ENCODE measurements around the gene DUSP11. TPM values are rescaled to one million over a fixed set of nuclear protein-coding genes. Genes with fewer than 3 reads are reported as not detected.
A peak's percentile ranks its signal among the peaks of the same experiment; 100 is the strongest.
"Not testable (repeated sequence)": the region's sequence is repeated elsewhere in the genome, so short reads cannot be mapped to it uniquely, and the experiment has no call there.

DUSP11 gene
- total RNA-seq, 2 experiments from 2014 or later, result 30.2 to 31.0 TPM

GRCh38 chr2:73811878-73812277 is 32.0 kb upstream of the DUSP11 start:
- Mint-ChIP-seq H3K27ac (no peak overlapping the region), H3K36me3 (no peaks in the 10 kb centered on the region), H3K9me3 (no peaks in the 10 kb centered on the region), H3K27me3 (peaks cover 15% of the 10 kb centered on the region), H3K4me1 (no peaks in the 10 kb centered on the region), H3K4me3 (no peak overlapping the region)
- DNase-seq, result no peak

GRCh38 chr2:73783883-73784282 is 4.0 kb upstream of the DUSP11 start, which contains the start of gene C2orf78:
C2orf78 (plus strand) TSS chr2:73784183; CDS start chr2:73784310, 127 bp downstream.
- not testable (repeated sequence) for H3K4me3 Mint-ChIP-seq, DNase-seq, H3K4me1 Mint-ChIP-seq, H3K36me3 Mint-ChIP-seq, H3K27me3 Mint-ChIP-seq, H3K9me3 Mint-ChIP-seq, H3K27ac Mint-ChIP-seq

GRCh38 chr2:73783402-73783801 is 3.5 kb upstream of the DUSP11 start:
- not testable (repeated sequence) for H3K4me3 Mint-ChIP-seq, H3K9me3 Mint-ChIP-seq, H3K27me3 Mint-ChIP-seq, H3K4me1 Mint-ChIP-seq, H3K36me3 Mint-ChIP-seq, H3K27ac Mint-ChIP-seq, DNase-seq

- peaks cover 13% of the 10 kb centered on the region for H3K36me3 Mint-ChIP-seq
- H3K27ac Mint-ChIP-seq, result no peak overlapping the region
- no peaks in the 10 kb centered on the region for H3K9me3 Mint-ChIP-seq
- H3K4me3 Mint-ChIP-seq, result peak overlapping the region; percentile 99
- H3K27me3 Mint-ChIP-seq, result no peaks in the 10 kb centered on the region
- DNase-seq, result no peak
- H3K4me1 Mint-ChIP-seq, result peaks cover 16% of the 10 kb centered on the region
These were observed 307 bp upstream of the DUSP11 start for GRCh38 chr2:73780237-73780582.

- peak overlapping the region; percentile 94 for H3K27ac Mint-ChIP-seq
- peaks cover 16% of the 10 kb centered on the region for H3K4me1 Mint-ChIP-seq
- H3K27me3 Mint-ChIP-seq, H3K9me3 Mint-ChIP-seq, DNase-seq: not testable (repeated sequence)
- H3K36me3 Mint-ChIP-seq, result peaks cover 19% of the 10 kb centered on the region
- H3K4me3 Mint-ChIP-seq, result peak overlapping the region; percentile 99
These were observed 936 bp downstream of the DUSP11 start for GRCh38 chr2:73778867-73779466.

DNA sequence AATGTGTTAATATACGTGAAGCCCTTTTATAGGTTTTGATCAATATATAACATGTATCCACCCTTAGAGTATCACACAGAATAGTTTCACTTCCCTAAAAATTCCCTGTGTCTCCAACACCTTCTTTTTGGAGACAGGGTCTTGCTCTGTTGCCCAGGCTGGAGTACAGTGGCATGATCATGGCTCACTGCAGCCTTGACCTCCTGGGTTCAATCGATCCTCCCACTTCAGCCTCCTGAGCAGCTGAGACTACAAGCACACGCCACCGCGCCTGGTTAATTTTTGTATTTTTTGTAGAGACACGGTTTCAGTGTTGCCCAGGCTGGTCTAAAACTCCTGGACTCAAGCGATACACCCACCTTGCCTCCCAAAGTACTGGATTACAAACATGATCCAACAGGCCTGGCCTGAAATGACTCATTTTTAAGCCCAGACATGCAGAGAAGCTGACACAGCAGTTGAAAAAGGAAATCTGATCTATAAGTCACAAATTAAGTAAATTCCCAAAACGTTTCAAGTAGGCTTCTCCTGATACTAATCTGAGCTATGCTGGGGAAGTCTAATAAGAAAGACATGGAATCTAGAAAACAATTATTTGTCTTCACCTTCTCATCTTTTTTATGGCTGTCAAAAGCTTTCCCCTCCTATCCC is 2.9 kb downstream of the DUSP11 start:
- H3K27me3 Mint-ChIP-seq, result no peaks in the 10 kb centered on the region
- peaks cover 16% of the 10 kb centered on the region for H3K4me1 Mint-ChIP-seq
- H3K36me3 Mint-ChIP-seq, result peaks cover 24% of the 10 kb centered on the region
- no peak for DNase-seq
- H3K27ac Mint-ChIP-seq, result no peak overlapping the region
- H3K4me3 Mint-ChIP-seq, result no peak overlapping the region
- H3K9me3 Mint-ChIP-seq, result no peaks in the 10 kb centered on the region

GRCh38 chr2:73776381-73776780 is 3.5 kb downstream of the DUSP11 start:
- H3K27ac Mint-ChIP-seq, result no peak overlapping the region

GRCh38 chr2:73772819-73773218 is 7.1 kb downstream of the DUSP11 start:
- DNase-seq, result no peak
- peaks cover 8% of the 10 kb centered on the region for H3K4me1 Mint-ChIP-seq
- no peaks in the 10 kb centered on the region for H3K27me3 Mint-ChIP-seq
- no peaks in the 10 kb centered on the region for H3K9me3 Mint-ChIP-seq
- peaks cover 34% of the 10 kb centered on the region for H3K36me3 Mint-ChIP-seq
- H3K4me3 Mint-ChIP-seq, result no peak overlapping the region
- no peak overlapping the region for H3K27ac Mint-ChIP-seq

More at GRCh38 chr2:73776381-73776780, 3.5 kb downstream of the DUSP11 start:
- no peaks in the 10 kb centered on the region for H3K27me3 Mint-ChIP-seq
- peaks cover 16% of the 10 kb centered on the region for H3K4me1 Mint-ChIP-seq
- H3K4me3 Mint-ChIP-seq, result no peak overlapping the region
- no peaks in the 10 kb centered on the region for H3K9me3 Mint-ChIP-seq
- no peak for DNase-seq
- H3K36me3 Mint-ChIP-seq, result peaks cover 25% of the 10 kb centered on the region

DNA sequence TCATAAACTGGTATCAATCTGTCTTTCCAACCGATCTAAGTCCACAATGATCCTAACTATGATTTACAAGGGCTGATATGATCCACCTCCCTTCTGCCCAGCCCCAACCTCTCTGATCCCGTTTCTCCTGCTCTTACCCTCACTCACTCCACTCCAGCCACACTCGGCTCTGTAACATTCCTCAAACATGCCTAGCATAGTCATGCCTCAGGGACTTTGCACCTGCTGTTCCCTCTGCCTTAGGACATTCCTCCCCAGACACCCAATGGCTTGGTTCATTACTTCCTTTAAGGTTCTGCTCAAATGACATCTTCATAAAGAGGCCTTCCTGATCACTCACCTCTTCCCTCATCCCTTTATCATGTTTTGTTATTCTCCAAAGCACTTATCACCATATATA is 9.2 kb downstream of the DUSP11 start:
- no peaks in the 10 kb centered on the region for H3K27me3 Mint-ChIP-seq
- H3K9me3 Mint-ChIP-seq, result no peaks in the 10 kb centered on the region
- no peak for DNase-seq
- no peak overlapping the region for H3K4me3 Mint-ChIP-seq
- H3K27ac Mint-ChIP-seq, result peak overlapping the region; percentile 2
- H3K4me1 Mint-ChIP-seq, result peaks cover 4% of the 10 kb centered on the region
- peaks cover 29% of the 10 kb centered on the region for H3K36me3 Mint-ChIP-seq

DNA sequence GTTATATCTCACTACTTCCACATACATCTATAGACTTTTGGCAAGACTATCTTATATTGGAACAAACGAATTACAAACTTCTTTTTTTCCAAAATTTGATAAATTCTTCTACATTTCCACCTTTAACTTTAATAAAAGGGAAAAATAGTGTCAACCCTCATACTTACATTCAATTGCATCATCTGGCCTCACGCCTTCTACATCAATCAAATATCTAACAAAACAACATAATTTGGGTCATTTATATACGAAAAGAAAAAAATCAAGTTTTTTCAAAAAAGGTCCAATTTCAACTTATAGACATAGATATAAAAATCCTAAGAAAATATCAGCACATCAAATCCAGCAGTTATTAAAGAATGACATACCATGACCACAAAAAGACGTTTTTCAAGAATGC is 12.9 kb downstream of the DUSP11 start:
- H3K36me3 Mint-ChIP-seq, result peaks cover 22% of the 10 kb centered on the region
- H3K4me1 Mint-ChIP-seq, result peaks cover 4% of the 10 kb centered on the region
- DNase-seq, result no peak
- H3K27me3 Mint-ChIP-seq, result no peaks in the 10 kb centered on the region
- H3K4me3 Mint-ChIP-seq, result no peak overlapping the region
- H3K27ac Mint-ChIP-seq, result no peak overlapping the region
- no peaks in the 10 kb centered on the region for H3K9me3 Mint-ChIP-seq

GRCh38 chr2:73766349-73766748 is 13.6 kb downstream of the DUSP11 start:
- Mint-ChIP-seq H3K27ac (no peak overlapping the region), H3K4me1 (peaks cover 4% of the 10 kb centered on the region), H3K36me3 (peaks cover 20% of the 10 kb centered on the region), H3K4me3 (no peak overlapping the region), H3K27me3 (no peaks in the 10 kb centered on the region), H3K9me3 (no peaks in the 10 kb centered on the region)
- DNase-seq, result no peak

DNA sequence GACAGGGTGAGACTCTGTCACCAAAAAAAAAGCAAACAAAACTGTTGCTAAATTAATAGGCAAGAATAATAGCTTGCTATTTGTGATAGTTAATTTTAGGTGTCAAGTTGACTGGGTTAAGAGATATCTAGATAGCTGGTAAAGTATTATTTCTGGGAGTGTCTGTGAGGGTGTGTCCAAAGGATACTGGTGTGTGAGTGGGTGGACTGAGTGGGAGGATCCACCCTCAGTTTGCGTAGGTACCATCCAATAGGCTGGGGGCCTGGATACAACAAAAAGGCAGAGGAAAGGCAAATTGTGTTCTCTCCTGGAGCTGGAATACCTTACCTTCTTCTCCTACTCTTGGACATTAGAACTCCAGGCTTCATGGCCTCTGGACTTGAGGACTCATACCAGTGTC is 15.0 kb downstream of the DUSP11 start:
- Mint-ChIP-seq H3K27me3 (no peaks in the 10 kb centered on the region), H3K27ac (no peak overlapping the region), H3K36me3 (peaks cover 11% of the 10 kb centered on the region), H3K4me3 (no peak overlapping the region), H3K9me3 (no peaks in the 10 kb centered on the region), H3K4me1 (peaks cover 4% of the 10 kb centered on the region)
- DNase-seq, result no peak

DNA sequence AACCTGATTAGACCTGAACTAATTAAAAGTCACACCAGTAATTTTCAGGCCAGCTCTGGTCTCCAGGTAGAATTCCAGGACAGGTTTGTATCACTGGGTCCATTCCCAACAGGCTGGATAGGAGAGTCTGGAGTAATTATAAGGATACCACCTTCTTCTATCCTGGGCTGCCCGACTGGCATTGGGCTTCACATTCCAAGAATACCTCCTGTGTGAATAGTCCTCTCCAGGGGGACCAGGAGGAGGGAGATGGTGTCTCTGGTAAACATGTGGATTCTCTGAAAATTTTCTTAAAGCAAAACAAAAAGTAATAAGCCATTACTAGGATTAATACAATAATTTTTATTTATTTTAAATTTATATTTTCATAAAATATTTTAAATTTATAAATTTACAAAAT is 17.3 kb downstream of the DUSP11 start:
- no peak overlapping the region for H3K4me3 Mint-ChIP-seq

DNA sequence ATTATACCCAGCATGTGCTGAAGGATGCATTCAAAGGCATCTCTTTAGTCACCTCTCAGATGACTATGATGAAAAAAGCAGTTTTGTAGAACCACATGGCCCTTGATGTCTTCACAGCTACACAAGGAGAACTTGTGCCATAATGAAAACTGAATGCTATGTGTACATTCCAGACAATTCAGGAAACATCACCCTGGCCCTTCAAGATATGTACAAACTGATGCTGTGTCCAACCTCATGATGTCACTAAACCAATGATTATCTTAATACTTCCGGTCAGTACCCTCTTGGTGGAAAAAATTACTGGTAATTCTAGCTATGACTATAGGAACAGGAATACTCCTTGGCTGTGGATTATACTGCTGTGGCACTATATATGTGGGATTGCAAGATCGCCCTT is 20.0 kb downstream of the DUSP11 start:
- no peaks in the 10 kb centered on the region for H3K27me3 Mint-ChIP-seq
- H3K4me3 Mint-ChIP-seq, result no peak overlapping the region
- H3K27ac Mint-ChIP-seq, result no peak overlapping the region
- H3K4me1 Mint-ChIP-seq, result no peaks in the 10 kb centered on the region
- DNase-seq, result no peak
- no peaks in the 10 kb centered on the region for H3K9me3 Mint-ChIP-seq
- H3K36me3 Mint-ChIP-seq, result peaks cover 10% of the 10 kb centered on the region

More for the DNA sequence above, 17.3 kb downstream of the DUSP11 start:
- Mint-ChIP-seq H3K4me1 (no peaks in the 10 kb centered on the region), H3K27me3 (no peaks in the 10 kb centered on the region), H3K36me3 (peaks cover 12% of the 10 kb centered on the region), H3K27ac (no peak overlapping the region), H3K9me3 (no peaks in the 10 kb centered on the region)
- DNase-seq, result no peak

DNA sequence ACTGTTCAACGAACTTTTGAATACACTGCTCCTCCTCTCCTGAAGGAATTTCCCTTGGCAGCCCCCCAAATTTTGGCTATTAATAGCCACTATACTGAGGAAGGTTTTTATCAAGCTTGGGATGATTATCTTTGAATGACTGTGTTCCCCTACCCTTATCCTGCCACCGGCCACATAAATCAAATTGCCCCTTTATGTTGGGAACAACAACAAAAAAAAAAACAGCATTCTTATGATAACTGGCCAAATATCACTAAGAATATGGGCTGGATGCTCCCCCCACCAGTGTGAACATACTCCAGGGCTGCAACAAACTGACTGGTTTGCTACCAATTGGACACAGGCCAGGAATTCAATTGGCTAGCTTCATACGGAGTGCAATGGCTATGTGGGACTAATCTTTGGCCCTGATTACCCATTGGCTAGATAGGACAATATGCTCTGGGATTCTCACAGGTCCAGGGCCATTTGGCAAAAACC is 20.6 kb downstream of the DUSP11 start:
- Mint-ChIP-seq H3K4me1 (no peaks in the 10 kb centered on the region), H3K36me3 (peaks cover 16% of the 10 kb centered on the region), H3K9me3 (no peaks in the 10 kb centered on the region), H3K4me3 (no peak overlapping the region), H3K27me3 (no peaks in the 10 kb centered on the region), H3K27ac (no peak overlapping the region)
- no peak for DNase-seq

GRCh38 chr2:73754332-73754731 is 25.6 kb downstream of the DUSP11 start:
- DNase-seq, H3K4me3 Mint-ChIP-seq, H3K9me3 Mint-ChIP-seq, H3K4me1 Mint-ChIP-seq, H3K27me3 Mint-ChIP-seq: not testable (repeated sequence)
- H3K27ac Mint-ChIP-seq, result peak overlapping the region; percentile 10
- H3K36me3 Mint-ChIP-seq, result peaks cover 15% of the 10 kb centered on the region

All from activated naive CD8-positive, alpha-beta T cell treated with anti-CD3 and anti-CD28 coated beads for 36 hours (primary cell).